22Rv1 (cell line): ENCODE results near the gene WNK2.

Source experiments
- ZFX ChIP-seq: fragments of 450-650 bp; IDR thresholded peaks from 2 replicates; pipeline ENCODE4 v1.6.1; 2017; ENCODE audit warnings: antibody characterized with exemption, borderline replicate concordance
- TF ChIP-seq, protein P1 (sequence below): fragments of 450-650 bp; IDR thresholded peaks from 2 replicates; pipeline ENCODE4 v1.5.1; 2017; ENCODE audit warnings: mild to moderate bottlenecking

DNA sequence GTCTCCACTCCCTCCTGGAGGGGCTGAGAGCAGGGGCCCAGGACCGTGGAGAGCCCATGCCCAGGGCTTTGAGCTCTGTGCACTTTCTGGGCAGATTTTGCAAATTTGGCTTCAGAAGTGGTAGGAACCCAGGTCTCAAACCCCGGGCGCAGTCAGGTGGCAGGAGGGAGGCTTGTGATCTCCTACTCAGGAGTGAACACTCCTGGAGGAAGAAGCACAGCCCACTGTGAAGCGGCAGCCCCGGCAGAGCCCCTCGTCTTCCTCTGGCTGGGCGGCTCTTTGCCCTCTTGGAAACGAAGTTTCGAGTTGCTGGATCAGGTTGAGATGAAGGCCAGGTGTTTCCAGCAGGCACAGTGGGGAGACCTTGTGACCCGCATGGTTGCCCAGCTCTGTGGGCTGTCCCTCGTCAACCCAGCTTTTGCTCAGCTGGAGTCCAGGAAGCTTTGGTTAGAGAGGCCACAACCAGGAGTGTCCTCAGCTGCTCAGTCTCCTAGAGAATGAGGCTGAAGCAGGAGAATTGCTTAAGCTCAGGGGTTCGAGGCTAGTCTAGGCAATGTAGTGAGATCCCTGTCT lies 48.5 kb downstream of the WNK2 start:
- TF ChIP-seq, protein P1, sequence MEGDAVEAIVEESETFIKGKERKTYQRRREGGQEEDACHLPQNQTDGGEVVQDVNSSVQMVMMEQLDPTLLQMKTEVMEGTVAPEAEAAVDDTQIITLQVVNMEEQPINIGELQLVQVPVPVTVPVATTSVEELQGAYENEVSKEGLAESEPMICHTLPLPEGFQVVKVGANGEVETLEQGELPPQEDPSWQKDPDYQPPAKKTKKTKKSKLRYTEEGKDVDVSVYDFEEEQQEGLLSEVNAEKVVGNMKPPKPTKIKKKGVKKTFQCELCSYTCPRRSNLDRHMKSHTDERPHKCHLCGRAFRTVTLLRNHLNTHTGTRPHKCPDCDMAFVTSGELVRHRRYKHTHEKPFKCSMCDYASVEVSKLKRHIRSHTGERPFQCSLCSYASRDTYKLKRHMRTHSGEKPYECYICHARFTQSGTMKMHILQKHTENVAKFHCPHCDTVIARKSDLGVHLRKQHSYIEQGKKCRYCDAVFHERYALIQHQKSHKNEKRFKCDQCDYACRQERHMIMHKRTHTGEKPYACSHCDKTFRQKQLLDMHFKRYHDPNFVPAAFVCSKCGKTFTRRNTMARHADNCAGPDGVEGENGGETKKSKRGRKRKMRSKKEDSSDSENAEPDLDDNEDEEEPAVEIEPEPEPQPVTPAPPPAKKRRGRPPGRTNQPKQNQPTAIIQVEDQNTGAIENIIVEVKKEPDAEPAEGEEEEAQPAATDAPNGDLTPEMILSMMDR, result no peak
- no peak for TF ChIP-seq ZFX
